22Rv1 (cell line): ENCODE measurements around the gene GAA.

ENCODE experiments used
- ZFX ChIP-seq: fragments of 450-650 bp; IDR thresholded peaks from 2 replicates; pipeline ENCODE4 v1.6.1; 2017; ENCODE audit warnings: antibody characterized with exemption, borderline replicate concordance
- TF ChIP-seq, protein P1 (sequence below): fragments of 450-650 bp; IDR thresholded peaks from 2 replicates; pipeline ENCODE4 v1.5.1; 2017; ENCODE audit warnings: mild to moderate bottlenecking

DNA sequence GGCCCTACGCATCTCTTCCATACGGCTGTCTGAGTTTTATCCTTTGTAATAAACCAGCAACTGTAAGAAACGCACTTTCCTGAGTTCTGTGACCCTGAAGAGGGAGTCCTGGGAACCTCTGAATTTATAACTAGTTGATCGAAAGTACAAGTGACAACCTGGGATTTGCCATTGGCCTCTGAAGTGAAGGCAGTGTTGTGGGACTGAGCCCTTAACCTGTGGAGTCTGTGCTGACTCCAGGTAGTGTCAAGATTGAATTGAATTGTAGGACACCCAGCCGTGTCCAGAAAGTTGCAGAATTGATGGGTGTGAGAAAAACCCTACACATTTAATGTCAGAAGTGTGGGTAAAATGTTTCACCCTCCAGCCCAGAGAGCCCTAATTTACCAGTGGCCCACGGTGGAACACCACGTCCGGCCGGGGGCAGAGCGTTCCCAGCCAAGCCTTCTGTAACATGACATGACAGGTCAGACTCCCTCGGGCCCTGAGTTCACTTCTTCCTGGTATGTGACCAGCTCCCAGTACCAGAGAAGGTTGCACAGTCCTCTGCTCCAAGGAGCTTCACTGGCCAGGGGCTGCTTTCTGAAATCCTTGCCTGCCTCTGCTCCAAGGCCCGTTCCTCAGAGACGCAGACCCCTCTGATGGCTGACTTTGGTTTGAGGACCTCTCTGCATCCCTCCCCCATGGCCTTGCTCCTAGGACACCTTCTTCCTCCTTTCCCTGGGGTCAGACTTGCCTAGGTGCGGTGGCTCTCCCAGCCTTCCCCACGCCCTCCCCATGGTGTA, 1.5 kb downstream of the GAA start:
- TF ChIP-seq, protein P1, sequence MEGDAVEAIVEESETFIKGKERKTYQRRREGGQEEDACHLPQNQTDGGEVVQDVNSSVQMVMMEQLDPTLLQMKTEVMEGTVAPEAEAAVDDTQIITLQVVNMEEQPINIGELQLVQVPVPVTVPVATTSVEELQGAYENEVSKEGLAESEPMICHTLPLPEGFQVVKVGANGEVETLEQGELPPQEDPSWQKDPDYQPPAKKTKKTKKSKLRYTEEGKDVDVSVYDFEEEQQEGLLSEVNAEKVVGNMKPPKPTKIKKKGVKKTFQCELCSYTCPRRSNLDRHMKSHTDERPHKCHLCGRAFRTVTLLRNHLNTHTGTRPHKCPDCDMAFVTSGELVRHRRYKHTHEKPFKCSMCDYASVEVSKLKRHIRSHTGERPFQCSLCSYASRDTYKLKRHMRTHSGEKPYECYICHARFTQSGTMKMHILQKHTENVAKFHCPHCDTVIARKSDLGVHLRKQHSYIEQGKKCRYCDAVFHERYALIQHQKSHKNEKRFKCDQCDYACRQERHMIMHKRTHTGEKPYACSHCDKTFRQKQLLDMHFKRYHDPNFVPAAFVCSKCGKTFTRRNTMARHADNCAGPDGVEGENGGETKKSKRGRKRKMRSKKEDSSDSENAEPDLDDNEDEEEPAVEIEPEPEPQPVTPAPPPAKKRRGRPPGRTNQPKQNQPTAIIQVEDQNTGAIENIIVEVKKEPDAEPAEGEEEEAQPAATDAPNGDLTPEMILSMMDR, result no peak
- no peak for TF ChIP-seq ZFX
